A172 (cell line): Measurements from ENCODE around the gene SIGLEC5. TPM values are rescaled to one million over a fixed set of nuclear protein-coding genes. Genes with fewer than 3 reads are reported as not detected.

ENCODE experiments used
- DNase-seq: peaks from one replicate; pipeline ENCODE4 v3.0.0-alpha.2; 2015; ENCODE audit warnings: low spot score
- total RNA-seq: library from RNA; depleted of rRNA; stranded (reverse); fragments of >200 nt; shearing (Covaris generic); gene quantifications from 2 replicates; pipeline ENCODE4 v1.2.3, GENCODE V29; 2014; rRNA removed

SIGLEC5 gene
- total RNA-seq, 1 experiment from 2014 or later, result not detected

- no peak for DNase-seq
These were observed 42.7 kb downstream of the SIGLEC5 start for GRCh38 chr19:51587264-51588191.

GRCh38 chr19:51586799-51587198, 43.4 kb downstream of the SIGLEC5 start:
- no peak for DNase-seq

GRCh38 chr19:51586103-51586728, 44.0 kb downstream of the SIGLEC5 start:
- no peak for DNase-seq

GRCh38 chr19:51576850-51577249, 53.4 kb downstream of the SIGLEC5 start:
- DNase-seq, result no peak

- DNase-seq, result no peak
These were observed 56.9 kb downstream of the SIGLEC5 start for GRCh38 chr19:51573331-51573730.

- DNase-seq, result peak; percentile 23
These were observed 57.3 kb downstream of the SIGLEC5 start for GRCh38 chr19:51572908-51573307.

- no peak for DNase-seq
These were observed 57.8 kb downstream of the SIGLEC5 start for GRCh38 chr19:51572410-51572809.

GRCh38 chr19:51571599-51571998, 58.6 kb downstream of the SIGLEC5 start:
- DNase-seq, result no peak

GRCh38 chr19:51570962-51571575, 59.1 kb downstream of the SIGLEC5 start, which contains the start of gene ZNF175:
Gene ZNF175, plus strand, starts transcription at chr19:51571283. Its CDS starts 2,047 bp downstream, at chr19:51573330.
- DNase-seq, result peak; percentile 89

GRCh38 chr19:51568456-51568855, 61.7 kb downstream of the SIGLEC5 start:
- no peak for DNase-seq

- DNase-seq, result no peak
These were observed 62.6 kb downstream of the SIGLEC5 start for GRCh38 chr19:51567583-51567982.

GRCh38 chr19:51566489-51567100, 63.6 kb downstream of the SIGLEC5 start:
- DNase-seq, result no peak

GRCh38 chr19:51565583-51565982, 64.6 kb downstream of the SIGLEC5 start:
- no peak for DNase-seq

- no peak for DNase-seq
These were observed 65.4 kb downstream of the SIGLEC5 start for GRCh38 chr19:51564791-51565190.

Other genes starting within 250 kb of the SIGLEC5 start
- gene LIM2, start 242.4 kb downstream of the SIGLEC5 start, total RNA-seq, result not detected in 2 replicates
- not detected in 2 replicates for gene C19orf84, start 239.8 kb downstream of the SIGLEC5 start, total RNA-seq
- gene SIGLEC10, start 212.8 kb downstream of the SIGLEC5 start, total RNA-seq, result not detected in 2 replicates
- not detected in 2 replicates for gene SIGLEC8, start 171.9 kb downstream of the SIGLEC5 start, total RNA-seq
- not detected in 2 replicates for gene CEACAM18, start 151.9 kb downstream of the SIGLEC5 start, total RNA-seq
- not detected in 2 replicates for gene SIGLEC12, start 128.6 kb downstream of the SIGLEC5 start, total RNA-seq
- gene SIGLEC6, start 98.7 kb downstream of the SIGLEC5 start, total RNA-seq, result not detected in 2 replicates
- 0.72 and 0.96 TPM in 2 replicates for gene ZNF175, start 59.1 kb downstream of the SIGLEC5 start, total RNA-seq
- not detected in 2 replicates for gene SIGLEC14, start 16.4 kb upstream of the SIGLEC5 start, total RNA-seq
- 0.52 and 3.2 TPM in 2 replicates for gene SPACA6, start 62.9 kb upstream of the SIGLEC5 start, total RNA-seq
- not detected in 2 replicates for gene HAS1, start 93.6 kb upstream of the SIGLEC5 start, total RNA-seq
- 0.07 TPM in 1 of 2 replicates, not detected in the other for gene FPR1, start 121.5 kb upstream of the SIGLEC5 start, total RNA-seq
- gene FPR2, start 130.8 kb upstream of the SIGLEC5 start, total RNA-seq, result not detected in 2 replicates
- gene FPR3, start 164.8 kb upstream of the SIGLEC5 start, total RNA-seq, result not detected in 2 replicates